ENCODE data around the gene ALK.

- TF ChIP-seq SUZ12 (IDR thresholded peaks at IDR 0.05; ENCODE audit: extremely low read depth, insufficient read depth, insufficient read length) = no peak
- no peak for TF ChIP-seq YY1 (IDR thresholded peaks at IDR 0.05; ENCODE audit: insufficient read depth, insufficient read length)
These were observed 176.4 kb downstream of the ALK start for GRCh38 chr2:29744976-29745375.

Data from NT2/D1 (cell line).